ENCODE results near the gene KCNK7. TPM values are rescaled to one million over a fixed set of nuclear protein-coding genes. Genes with fewer than 3 reads are reported as not detected.

Gene KCNK7
- total RNA-seq, 1 donor from 2014 or later: 1.3 TPM

DNA sequence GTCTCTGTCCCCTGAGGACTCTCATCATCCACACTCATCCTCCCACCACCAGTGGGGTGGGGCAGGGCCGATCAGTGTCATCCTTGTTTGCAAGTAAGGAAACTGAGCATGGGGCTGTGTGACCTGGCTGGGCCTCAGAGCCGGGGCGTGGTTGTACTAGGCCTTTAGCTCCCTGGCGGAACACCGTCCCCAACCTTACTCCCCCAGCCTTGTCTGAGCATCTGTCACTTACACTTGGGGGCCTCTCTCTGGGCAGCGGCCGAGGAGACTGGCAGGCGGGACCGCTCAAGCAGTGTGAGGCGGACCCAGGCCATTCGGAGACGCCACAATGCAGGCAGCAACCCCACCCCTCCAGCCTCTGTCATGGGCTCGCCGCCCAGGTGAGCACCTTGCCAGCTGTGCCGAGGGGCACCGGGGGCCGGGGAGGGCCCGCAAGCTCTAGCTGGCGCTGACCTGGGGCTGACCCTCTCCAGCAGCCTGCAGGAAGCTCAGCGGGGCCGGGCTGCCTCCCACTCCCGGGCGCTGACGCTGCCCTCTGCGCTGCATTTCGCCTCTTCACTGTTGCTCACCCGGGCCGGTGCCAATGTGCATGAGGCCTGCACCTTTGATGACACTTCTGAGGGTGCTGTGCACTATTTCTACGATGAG, 23.8 kb upstream of the KCNK7 start:
- no peaks in the 10 kb centered on the region for H3K9me3 ChIP-seq
- ATAC-seq (no peak), DNase-seq (no peak)
- intact Hi-C loops (cut with DNase I): no loop called here
- no peak overlapping the region for H3K4me3 ChIP-seq
- H3K27ac ChIP-seq: no peak overlapping the region
- peaks cover 56% of the 10 kb centered on the region for H3K36me3 ChIP-seq
- TF ChIP-seq, protein P1, sequence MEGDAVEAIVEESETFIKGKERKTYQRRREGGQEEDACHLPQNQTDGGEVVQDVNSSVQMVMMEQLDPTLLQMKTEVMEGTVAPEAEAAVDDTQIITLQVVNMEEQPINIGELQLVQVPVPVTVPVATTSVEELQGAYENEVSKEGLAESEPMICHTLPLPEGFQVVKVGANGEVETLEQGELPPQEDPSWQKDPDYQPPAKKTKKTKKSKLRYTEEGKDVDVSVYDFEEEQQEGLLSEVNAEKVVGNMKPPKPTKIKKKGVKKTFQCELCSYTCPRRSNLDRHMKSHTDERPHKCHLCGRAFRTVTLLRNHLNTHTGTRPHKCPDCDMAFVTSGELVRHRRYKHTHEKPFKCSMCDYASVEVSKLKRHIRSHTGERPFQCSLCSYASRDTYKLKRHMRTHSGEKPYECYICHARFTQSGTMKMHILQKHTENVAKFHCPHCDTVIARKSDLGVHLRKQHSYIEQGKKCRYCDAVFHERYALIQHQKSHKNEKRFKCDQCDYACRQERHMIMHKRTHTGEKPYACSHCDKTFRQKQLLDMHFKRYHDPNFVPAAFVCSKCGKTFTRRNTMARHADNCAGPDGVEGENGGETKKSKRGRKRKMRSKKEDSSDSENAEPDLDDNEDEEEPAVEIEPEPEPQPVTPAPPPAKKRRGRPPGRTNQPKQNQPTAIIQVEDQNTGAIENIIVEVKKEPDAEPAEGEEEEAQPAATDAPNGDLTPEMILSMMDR (IDR thresholded peaks at IDR 0.05): no peak
- no peaks in the 10 kb centered on the region for H3K27me3 ChIP-seq
- H3K4me1 ChIP-seq: peaks cover 12% of the 10 kb centered on the region

DNA sequence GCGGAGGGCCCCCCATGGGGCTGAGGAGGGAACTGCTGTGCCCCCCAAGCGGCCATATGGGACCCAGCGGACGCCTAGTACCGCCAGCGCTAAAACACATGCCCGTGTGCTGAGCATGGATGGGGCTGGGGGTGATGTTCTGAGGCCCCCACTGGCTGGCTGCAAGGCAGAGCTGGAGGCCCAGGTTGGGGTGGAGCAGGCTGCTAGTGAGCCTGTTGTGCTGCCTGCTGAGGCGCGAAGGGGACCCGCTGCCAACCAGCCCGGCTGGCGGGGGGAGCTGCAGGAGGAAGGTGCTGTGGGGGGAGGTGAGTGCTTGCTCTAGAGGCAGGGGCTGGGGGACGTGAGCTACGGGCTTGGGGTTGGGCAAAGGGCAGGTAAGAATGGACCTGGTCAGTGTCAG, 23.2 kb upstream of the KCNK7 start:
- peaks cover 50% of the 10 kb centered on the region for H3K36me3 ChIP-seq
- no peak overlapping the region for H3K4me3 ChIP-seq
- no peaks in the 10 kb centered on the region for H3K9me3 ChIP-seq
- TF ChIP-seq, protein P1 (IDR thresholded peaks at IDR 0.05): no peak
- no peak overlapping the region for H3K27ac ChIP-seq
- intact Hi-C loops (cut with DNase I): no loop called here
- no peaks in the 10 kb centered on the region for H3K27me3 ChIP-seq
- DNase-seq (no peak), ATAC-seq (no peak)
- H3K4me1 ChIP-seq: peaks cover 12% of the 10 kb centered on the region

DNA sequence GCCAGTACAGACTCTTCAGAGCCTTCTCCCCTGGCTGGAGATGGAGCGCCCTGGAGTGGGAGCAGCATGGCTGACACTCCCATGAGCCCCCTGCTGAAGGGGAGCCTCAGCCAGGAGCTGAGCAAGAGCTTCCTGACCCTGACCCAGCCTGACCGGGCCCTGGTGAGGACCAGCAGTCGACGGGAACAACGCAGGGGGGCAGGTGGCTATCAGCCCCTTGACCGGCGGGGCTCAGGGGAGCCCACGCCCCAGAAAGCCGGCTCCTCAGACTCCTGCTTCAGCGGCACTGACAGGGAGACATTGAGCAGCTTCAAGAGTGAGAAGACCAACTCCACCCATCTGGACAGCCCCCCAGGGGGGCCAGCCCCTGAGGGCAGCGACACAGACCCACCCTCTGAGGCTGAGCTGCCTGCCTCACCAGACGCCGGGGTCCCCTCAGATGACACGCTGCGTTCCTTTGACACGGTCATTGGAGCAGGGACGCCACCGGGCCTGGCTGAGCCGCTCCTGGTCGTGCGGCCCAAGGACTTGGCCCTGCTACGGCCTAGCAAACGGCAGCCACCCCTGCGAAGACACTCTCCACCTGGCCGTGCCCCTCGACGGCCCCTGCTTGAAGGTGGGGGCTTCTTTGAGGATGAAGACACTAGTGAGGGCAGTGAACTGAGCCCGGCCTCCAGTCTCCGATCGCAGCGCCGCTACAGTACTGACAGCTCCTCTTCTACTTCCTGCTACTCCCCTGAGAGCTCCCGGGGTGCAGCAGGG, 22.6 kb upstream of the KCNK7 start:
- TF ChIP-seq, protein P1 (IDR thresholded peaks at IDR 0.05): no peak
- DNase-seq (no peak), ATAC-seq (no peak)
- Histone ChIP-seq H3K27me3 (no peaks in the 10 kb centered on the region), H3K4me3 (no peak overlapping the region), H3K9me3 (no peaks in the 10 kb centered on the region), H3K4me1 (peaks cover 14% of the 10 kb centered on the region), H3K27ac (no peak overlapping the region), H3K36me3 (peaks cover 44% of the 10 kb centered on the region)
- intact Hi-C loops (cut with DNase I): no loop called here

DNA sequence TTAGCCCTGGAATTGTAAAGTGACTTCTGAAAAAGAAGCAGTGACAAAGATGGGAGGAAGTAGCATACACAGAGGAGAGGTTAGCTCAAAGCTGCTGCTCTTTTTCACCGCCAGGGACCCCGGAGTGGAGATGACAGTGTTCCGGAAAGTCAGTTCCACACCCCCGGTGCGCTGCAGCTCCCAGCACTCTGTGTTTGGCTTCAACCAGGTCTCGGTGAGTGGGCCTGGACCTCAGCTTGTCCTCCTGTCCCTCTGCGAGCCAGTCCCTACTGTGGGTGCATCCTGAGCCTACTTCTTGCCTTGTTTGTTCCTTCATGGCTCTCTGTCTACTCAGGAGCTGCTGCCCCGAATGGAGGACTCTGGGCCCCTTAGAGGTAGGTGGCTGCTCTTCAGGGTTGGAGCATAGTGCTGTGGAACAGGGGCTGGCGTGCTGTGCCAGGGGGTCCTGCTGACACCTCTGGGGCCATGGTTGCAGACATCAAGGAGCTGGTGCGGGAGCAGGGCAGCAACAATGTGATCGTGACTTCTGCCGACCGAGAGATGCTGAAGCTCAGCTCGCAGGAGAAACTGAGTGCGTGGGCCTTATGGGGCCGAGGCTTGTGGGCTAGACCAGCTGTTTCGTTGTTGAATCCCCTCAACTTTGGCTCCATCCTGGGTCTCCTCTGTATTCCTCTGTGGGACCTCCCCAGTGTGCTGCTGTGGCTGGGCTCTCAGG, 21.7 kb upstream of the KCNK7 start:
- intact Hi-C loops (cut with DNase I): no loop called here
- ATAC-seq (no peak), DNase-seq (no peak)
- Histone ChIP-seq H3K27ac (no peak overlapping the region), H3K9me3 (no peaks in the 10 kb centered on the region), H3K36me3 (peaks cover 45% of the 10 kb centered on the region), H3K27me3 (no peaks in the 10 kb centered on the region), H3K4me1 (peaks cover 22% of the 10 kb centered on the region), H3K4me3 (no peak overlapping the region)
- TF ChIP-seq, protein P1 (IDR thresholded peaks at IDR 0.05): no peak

DNA sequence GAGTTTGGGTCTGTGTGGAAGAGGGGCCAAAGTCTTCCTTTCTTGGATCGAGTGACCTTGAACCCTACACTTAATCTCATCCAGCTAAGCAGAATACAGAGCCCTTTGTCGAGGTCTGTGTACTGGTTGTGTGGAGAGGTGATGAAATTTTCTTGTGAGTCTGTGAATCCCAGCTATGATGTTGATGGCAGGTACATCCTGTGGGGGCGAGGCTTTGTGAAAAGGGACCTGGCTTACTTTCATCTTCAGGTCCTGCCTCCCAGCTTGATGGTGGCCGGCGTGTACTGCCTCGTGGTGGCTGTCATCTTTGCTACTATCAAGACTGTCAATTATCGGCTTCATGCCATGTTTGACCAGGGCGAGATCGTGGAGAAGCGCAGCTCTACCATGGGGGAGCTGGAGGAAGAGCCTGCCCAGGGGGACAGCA, 21.0 kb upstream of the KCNK7 start:
- no peak for DNase-seq
- peak overlapping the region; percentile 90 for H3K4me3 ChIP-seq
- peaks cover 44% of the 10 kb centered on the region for H3K36me3 ChIP-seq
- ATAC-seq: no peak
- peaks cover 29% of the 10 kb centered on the region for H3K4me1 ChIP-seq
- intact Hi-C loops (cut with DNase I): no loop called here
- H3K27ac ChIP-seq: peak overlapping the region; percentile 87
- H3K9me3 ChIP-seq: no peaks in the 10 kb centered on the region
- TF ChIP-seq, protein P1 (IDR thresholded peaks at IDR 0.05): no peak
- H3K27me3 ChIP-seq: no peaks in the 10 kb centered on the region

Measured in upper lobe of right lung (tissue), 1 donor.